Activated CD4-positive, CD25-positive, alpha-beta regulatory T cell treated with anti-CD3 and anti-CD28 coated beads, Interleukin-2, amount 50 U/mL, for 72 hours (primary cell): ENCODE results near the gene CD164L2.

ENCODE experiments used
- DNase-seq: peaks from one replicate; pipeline ENCODE4 v3.0.0; 2021

The CD164L2 gene

DNA sequence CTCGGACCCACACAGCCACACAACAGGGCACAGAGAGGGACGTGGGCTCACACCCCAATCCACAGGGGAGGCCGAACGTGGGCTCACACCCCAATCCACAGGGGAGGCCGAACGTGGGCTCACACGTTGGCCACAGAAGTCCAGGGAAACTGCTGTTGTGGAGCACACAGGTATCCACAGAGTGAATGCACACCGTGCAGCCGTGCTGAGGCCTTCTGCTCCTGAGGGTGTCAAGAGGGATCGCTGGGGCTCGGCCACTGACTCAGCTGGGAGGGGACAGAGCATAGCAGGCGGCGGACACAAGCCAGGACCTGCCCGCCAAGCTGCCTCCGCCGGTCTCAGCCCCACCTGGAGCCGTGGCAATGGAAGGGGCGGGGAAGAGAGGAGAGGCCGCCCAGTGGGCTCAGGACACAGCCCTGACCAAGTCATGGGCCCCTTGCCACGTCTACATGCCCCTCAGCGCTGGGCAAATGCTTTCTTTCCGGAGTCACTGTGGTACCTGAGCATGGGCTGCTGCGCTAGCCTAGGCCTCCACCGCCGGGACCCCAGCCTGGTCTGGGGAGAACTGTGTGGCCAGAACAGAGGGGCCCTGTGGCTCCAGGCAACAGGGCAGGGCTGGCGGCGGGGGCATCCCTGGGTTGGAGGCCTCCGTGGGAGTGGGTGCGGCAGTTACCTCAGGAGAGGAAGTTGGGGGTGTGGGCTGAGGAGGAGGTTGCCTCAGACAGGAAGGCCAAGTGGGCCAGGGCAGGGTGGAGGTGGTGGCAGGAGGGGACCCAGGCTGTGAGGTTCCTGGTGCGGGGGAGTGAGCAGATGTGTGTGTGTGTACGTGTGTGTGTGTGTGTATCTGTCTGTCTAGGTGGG is 40.1 kb downstream of the CD164L2 start:
- DNase-seq = peak; percentile 64

GRCh38 chr1:27342391-27342777 is 40.7 kb downstream of the CD164L2 start:
- no peak for DNase-seq

GRCh38 chr1:27341525-27342252 is 41.4 kb downstream of the CD164L2 start, which contains the start of gene SYTL1:
Gene SYTL1, plus strand, starts transcription at chr1:27342022. Its CDS starts 3,313 bp downstream, at chr1:27345335.
- peak; percentile 58 for DNase-seq

GRCh38 chr1:27339213-27339612 is 43.9 kb downstream of the CD164L2 start:
- DNase-seq = no peak

DNA sequence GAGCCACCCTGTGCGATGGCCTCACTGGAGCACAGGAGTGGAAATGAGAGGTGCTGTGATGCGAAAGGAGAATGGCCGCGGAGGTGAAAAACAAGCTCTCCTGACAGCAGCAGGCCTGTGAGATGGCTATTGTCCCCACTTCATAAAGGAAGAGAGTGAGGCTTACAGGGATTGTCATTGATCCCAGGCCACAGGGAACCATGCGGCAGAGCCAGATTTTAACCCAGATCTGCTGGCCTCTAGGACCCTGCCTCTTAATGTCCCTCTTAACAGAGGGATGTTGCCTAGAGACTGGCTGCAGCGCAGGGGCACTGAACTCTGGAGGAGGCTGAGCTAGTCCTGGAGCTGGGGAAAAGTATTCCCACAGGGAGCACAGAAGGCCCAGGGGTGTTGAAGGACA is 44.4 kb downstream of the CD164L2 start:
- DNase-seq = no peak

GRCh38 chr1:27336756-27337155 is 46.4 kb downstream of the CD164L2 start:
- DNase-seq = no peak

DNA sequence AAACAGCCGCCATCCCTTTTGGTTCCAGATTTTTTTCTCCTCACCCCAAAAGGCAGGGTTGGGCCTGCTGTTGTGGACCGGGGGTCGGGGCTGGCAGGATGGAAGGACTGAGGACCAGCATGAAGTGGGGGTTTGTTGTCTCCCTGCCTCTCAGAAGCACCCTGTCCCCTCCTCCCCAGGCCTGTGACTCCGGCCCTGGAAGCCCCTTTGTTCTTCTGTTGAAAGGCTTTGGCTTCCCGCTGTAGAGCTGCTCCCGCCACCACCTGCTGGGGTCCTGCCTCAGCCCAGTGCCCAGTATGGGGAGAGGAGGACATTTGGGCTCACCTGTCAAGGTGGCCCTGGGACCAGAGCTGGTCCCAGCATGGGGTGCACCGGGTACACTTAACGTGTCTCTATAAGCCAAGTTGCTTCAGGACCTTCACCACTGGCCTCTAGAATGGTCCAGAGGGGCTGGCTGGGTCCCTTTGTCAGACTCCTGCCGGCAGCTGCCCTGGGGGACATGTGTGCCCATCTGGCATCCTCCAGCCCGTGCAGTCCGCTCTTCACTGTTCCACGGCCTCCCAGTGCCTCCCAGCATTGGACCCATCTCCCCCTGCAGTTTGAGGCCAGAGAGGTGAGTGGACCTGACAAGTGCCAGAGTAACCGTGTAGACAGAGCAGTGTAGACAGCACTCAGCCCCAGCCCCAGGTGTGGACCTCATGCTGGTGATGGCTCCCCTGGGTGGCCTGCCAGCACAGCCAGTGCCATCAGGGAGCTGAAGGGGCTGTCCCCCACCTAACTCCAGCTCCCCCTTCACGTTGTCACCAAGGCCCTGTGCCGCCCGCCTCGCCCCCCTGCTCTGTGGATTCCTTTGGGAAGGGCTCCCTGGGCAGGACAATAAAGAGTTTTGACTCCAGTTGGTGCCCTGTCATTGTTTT is 47.4 kb downstream of the CD164L2 start:
- no peak for DNase-seq

GRCh38 chr1:27333717-27334279 is 49.3 kb downstream of the CD164L2 start:
- DNase-seq = no peak

DNA sequence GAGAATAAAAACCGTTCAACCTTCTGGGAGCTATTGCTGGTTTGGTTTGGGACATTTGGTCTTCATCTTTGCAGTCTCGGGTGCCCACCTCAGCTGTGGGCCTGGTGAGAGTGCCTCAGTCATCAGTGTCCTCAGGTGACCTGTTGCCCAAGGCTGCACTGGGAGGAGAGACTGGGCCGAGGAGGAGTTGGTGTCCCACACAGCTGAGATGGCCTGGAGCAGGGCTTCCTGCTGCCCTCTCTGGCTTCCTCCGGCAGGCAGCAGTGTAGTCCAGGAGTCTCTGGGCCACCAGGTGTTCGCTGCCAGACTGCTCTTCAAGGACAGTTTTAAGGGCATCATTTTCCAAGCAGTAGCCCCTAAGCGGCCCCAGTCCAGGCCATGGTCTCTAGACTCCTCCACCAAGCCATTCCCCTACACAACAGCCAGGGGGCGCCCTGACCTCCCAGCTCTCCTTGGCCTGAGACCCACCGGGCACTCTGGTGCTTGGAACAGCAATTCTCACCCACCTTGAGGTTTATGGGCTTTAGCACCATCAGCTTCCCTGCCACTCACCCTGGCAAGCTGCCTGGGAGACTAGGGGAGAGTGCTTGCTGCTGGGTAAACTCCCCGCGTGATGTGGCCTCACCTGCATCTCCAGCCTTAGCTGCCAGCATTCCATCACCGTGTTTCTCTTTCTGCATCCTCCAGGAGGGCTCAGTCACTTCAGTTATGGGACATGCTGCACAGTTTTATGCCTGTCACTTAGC is 50.4 kb downstream of the CD164L2 start:
- DNase-seq = peak; percentile 63

DNA sequence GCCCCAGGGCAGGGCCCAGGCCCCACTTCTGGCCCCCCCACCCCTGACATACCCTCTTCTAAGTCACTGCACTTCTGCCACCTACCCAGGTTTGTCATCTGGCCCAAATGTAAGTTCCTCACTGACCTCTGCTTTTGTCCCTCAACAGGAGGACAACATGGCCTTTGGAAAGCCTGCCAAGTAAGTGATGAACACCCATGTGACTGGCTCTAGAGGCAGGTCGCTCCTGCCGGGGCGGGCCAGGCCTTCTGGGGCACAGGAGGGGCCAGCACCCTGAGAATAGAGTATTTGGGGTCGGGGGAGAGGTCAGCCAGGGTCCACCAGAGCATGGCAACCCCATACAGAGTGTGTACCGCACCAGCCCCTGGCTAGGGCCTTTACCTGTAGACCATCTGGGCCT is 51.2 kb downstream of the CD164L2 start:
- DNase-seq = no peak

DNA sequence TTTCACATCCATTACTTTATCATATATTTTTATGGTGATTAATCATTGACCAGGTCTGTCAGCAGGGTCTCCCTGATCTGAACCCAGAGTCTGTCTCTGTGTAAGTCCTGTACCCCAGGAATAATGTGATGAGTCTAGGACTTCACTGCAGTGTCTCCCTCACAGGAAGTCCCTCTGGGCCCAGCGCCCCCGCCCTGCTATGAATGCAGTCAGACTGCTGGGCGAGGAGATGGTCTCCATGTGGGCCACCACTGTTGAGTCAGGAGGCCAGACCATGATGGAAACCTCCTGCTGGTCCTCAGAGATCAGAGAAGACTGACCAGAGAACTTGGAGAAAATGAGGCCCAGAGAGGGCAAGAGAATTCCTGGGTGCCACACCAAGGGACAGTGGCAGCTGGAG is 51.7 kb downstream of the CD164L2 start:
- DNase-seq = no peak

GRCh38 chr1:27330786-27331185 is 52.3 kb downstream of the CD164L2 start:
- DNase-seq = no peak
